GM18951 (cell line): ENCODE data around the gene VSIR.

Experiments
- POLR2A ChIP-seq: IDR thresholded peaks from 4 replicates; pipeline ENCODE4 v1.6.1; 2011; ENCODE audit warnings: mild to moderate bottlenecking; ENCODE audit not compliant: insufficient read length, insufficient read depth; ENCODE audit errors: extremely low read depth
- in situ Hi-C: fragments of 300-500 bp; cut with MboI; formaldehyde crosslinking; loops from one replicate; pipeline ENCODE4 v1.12.0; 2022; ENCODE audit warnings: low sequenced_read_pairs, mixed read lengths, inconsistent platforms; ENCODE audit not compliant: unreplicated experiment

VSIR gene

GRCh38 chr10:71802235-71802634, 28.9 kb upstream of the VSIR start:
- no peak for TF ChIP-seq POLR2A
- in situ Hi-C loops: no loop called here

GRCh38 chr10:71801361-71801760, 28.0 kb upstream of the VSIR start:
- in situ Hi-C loops: no loop called here
- TF ChIP-seq POLR2A: no peak

- in situ Hi-C loops: no loop called here
- TF ChIP-seq POLR2A: no peak
These were observed 26.5 kb upstream of the VSIR start for GRCh38 chr10:71799608-71800453.

- no peak for TF ChIP-seq POLR2A
- in situ Hi-C loops: no loop called here
These were observed 25.8 kb upstream of the VSIR start for GRCh38 chr10:71799112-71799511.

GRCh38 chr10:71798308-71798624, 24.9 kb upstream of the VSIR start:
- no peak for TF ChIP-seq POLR2A

DNA sequence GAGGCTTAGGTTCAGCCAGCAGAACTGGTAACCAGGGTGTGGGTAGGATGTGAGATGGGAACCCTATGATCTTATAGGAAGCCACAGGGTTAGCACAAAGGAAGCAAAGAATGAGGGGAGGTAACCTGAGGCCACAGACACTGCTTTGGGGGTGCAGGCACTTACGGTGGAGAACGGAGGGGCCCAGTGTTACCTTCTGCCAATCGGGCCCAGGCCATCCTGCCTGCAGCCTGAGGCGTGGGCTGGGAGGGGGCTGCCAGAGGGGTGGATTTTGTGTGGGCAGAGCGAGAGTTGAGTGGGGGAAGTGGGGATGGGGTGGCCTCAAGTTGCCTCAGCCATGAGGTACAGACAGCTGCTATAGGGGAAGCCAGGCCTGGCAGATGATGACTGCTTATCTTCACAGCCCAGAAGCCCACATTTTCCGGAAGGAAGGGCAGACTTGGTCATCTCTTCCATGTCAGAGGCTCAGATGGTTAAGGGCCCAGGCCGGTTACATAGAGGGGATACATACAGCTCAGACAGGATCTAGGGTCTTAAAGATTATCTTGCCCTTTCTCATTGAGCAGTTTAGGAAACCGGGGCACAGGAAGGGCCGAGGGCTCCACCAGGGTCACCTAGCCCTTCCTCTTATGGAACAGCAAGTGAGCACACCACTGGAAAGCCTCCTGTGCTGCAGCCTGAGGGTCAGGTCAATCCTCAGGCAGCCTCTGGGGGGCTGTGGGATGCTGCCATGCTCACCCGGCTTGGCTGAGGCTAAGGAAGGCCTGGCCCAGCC, 24.4 kb upstream of the VSIR start:
- in situ Hi-C loops: no loop called here
- TF ChIP-seq POLR2A: no peak

More at GRCh38 chr10:71798308-71798624, 24.9 kb upstream of the VSIR start:
- in situ Hi-C loops: no loop called here

DNA sequence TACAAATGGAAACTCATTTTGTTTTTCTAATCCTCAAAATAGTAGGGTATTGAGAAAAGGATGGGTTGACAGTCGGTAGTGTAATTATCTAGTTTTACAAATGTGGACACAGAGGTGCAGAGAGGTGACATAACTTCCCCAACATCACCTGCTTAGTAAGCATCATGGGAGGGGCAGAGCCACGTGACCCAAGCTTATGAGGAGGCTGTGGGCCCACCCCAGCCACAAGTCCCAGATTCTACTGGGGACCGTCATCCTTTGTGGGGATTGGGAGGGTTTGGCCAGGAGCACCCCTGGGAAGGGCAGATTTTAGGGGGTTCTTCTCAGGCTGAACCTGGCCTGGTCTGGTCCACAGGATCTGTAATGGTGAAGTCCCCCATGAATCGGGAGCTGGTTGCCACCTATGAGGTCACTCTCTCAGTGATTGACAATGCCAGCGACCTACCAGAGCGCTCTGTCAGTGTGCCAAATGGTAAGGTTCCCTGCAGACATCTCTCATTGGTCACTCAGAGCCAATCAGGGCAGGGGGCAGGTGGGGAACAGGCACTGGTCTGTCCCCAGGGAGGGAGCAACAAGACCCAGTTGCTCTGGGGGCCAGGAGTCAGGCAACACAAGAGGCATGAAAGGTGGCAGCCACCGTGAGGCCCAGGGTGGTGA, 23.6 kb upstream of the VSIR start:
- in situ Hi-C loops: no loop called here
- TF ChIP-seq POLR2A: no peak

GRCh38 chr10:71795248-71795647, 21.9 kb upstream of the VSIR start:
- in situ Hi-C loops: no loop called here
- TF ChIP-seq POLR2A: no peak

GRCh38 chr10:71790749-71791440, 17.6 kb upstream of the VSIR start:
- in situ Hi-C loops: no loop called here
- no peak for TF ChIP-seq POLR2A

DNA sequence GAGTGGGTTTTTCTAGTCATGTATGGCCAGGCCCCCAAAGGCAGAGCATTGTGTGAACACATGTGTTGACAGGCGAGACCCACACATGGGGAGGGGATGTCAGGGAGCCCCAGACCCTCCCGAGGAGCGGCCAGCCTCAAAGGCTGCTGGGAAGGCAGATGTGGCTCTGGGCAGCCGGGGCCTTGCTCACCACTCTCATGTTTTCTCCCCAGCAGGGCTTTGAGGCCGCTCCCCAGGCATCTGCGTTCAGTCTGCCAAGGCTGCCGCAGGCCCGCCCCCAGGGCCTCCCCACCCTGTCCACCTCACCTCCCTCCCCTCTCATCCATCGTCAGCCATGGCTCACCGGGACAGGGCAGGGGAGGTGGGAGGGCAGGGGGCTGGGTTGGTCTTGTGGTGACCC, 16.6 kb upstream of the VSIR start:
- no peak for TF ChIP-seq POLR2A
- in situ Hi-C loops: no loop called here

DNA sequence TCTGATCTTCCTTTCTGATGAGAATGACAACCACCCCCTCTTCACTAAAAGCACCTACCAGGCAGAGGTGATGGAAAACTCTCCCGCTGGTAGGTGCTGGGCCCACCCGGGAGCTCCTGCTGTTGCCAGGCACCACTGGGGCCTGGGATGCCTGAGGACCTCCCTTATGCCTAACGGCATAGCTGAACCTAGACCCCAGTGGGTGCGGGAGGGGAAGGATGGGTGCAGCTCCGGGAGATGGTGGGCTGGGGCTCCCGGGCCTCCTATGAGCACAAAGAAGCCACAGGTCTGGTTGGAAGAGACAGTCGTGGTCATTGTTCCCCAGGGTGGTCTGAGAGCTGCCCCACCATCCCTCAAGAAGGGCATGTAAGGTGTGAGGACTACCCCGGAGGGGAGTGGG, 15.6 kb upstream of the VSIR start:
- TF ChIP-seq POLR2A: no peak
- in situ Hi-C loops: no loop called here

GRCh38 chr10:71784679-71785272, 11.5 kb upstream of the VSIR start:
- in situ Hi-C loops: no loop called here
- no peak for TF ChIP-seq POLR2A

- in situ Hi-C loops: no loop called here
- no peak for TF ChIP-seq POLR2A
These were observed 10.8 kb upstream of the VSIR start for GRCh38 chr10:71783917-71784678.
